ENCODE results near the gene IMMT. TPM values are rescaled to one million over a fixed set of nuclear protein-coding genes. Genes with fewer than 3 reads are reported as not detected.

Gene IMMT
- total RNA-seq, 1 experiment from 2014 or later: 88.7 TPM

GRCh38 chr2:86241611-86242010 lies 46.3 kb upstream of the IMMT start:
- BruUV-seq (replicated peaks): no TSS peak
- DNase-seq: no peak
- peaks cover 13% of the 10 kb centered on the region for H3K4me1 Mint-ChIP-seq (ENCODE audit: low read depth, unreplicated experiment)
- no peaks in the 10 kb centered on the region for H3K9me3 Mint-ChIP-seq (ENCODE audit: low read depth, unreplicated experiment)
- CTCF ChIA-PET: no interaction called here
- TF ChIP-seq CTCF (IDR thresholded peaks at IDR 0.05; ENCODE audit: unreplicated experiment): no peak
- no peak overlapping the region for H3K27ac Mint-ChIP-seq (ENCODE audit: unreplicated experiment)
- H3K36me3 Mint-ChIP-seq (ENCODE audit: insufficient read depth, unreplicated experiment): no peaks in the 10 kb centered on the region
- intact Hi-C loops (cut with micrococcal nuclease; ENCODE audit: unreplicated experiment): no loop called here
- H3K4me3 Mint-ChIP-seq (ENCODE audit: low read depth, unreplicated experiment): no peak overlapping the region
- peaks cover 18% of the 10 kb centered on the region for H3K27me3 Mint-ChIP-seq (ENCODE audit: unreplicated experiment)

GRCh38 chr2:86240251-86240650 lies 45.0 kb upstream of the IMMT start:
- no TSS peak for BruUV-seq (replicated peaks)
- no peak for DNase-seq
- Mint-ChIP-seq H3K4me3 (ENCODE audit: low read depth, unreplicated experiment) (no peak overlapping the region), H3K9me3 (ENCODE audit: low read depth, unreplicated experiment) (no peaks in the 10 kb centered on the region), H3K4me1 (ENCODE audit: low read depth, unreplicated experiment) (peaks cover 13% of the 10 kb centered on the region), H3K27me3 (ENCODE audit: unreplicated experiment) (peaks cover 18% of the 10 kb centered on the region), H3K27ac (ENCODE audit: unreplicated experiment) (no peak overlapping the region), H3K36me3 (ENCODE audit: insufficient read depth, unreplicated experiment) (no peaks in the 10 kb centered on the region)
- CTCF ChIA-PET: no interaction called here
- TF ChIP-seq CTCF (IDR thresholded peaks at IDR 0.05; ENCODE audit: unreplicated experiment): no peak
- intact Hi-C loops (cut with micrococcal nuclease; ENCODE audit: unreplicated experiment): no loop called here

GRCh38 chr2:86239745-86240144 lies 44.5 kb upstream of the IMMT start:
- no peaks in the 10 kb centered on the region for H3K36me3 Mint-ChIP-seq (ENCODE audit: insufficient read depth, unreplicated experiment)
- peaks cover 18% of the 10 kb centered on the region for H3K27me3 Mint-ChIP-seq (ENCODE audit: unreplicated experiment)
- no peaks in the 10 kb centered on the region for H3K9me3 Mint-ChIP-seq (ENCODE audit: low read depth, unreplicated experiment)
- CTCF ChIA-PET: no interaction called here
- no peak for TF ChIP-seq CTCF (IDR thresholded peaks at IDR 0.05; ENCODE audit: unreplicated experiment)
- DNase-seq: no peak
- intact Hi-C loops (cut with micrococcal nuclease; ENCODE audit: unreplicated experiment): no loop called here
- no peak overlapping the region for H3K4me3 Mint-ChIP-seq (ENCODE audit: low read depth, unreplicated experiment)
- peaks cover 11% of the 10 kb centered on the region for H3K4me1 Mint-ChIP-seq (ENCODE audit: low read depth, unreplicated experiment)
- no peak overlapping the region for H3K27ac Mint-ChIP-seq (ENCODE audit: unreplicated experiment)
- no TSS peak for BruUV-seq (replicated peaks)

GRCh38 chr2:86239326-86239725 lies 44.1 kb upstream of the IMMT start:
- TF ChIP-seq CTCF (IDR thresholded peaks at IDR 0.05; ENCODE audit: unreplicated experiment): no peak
- Mint-ChIP-seq H3K36me3 (ENCODE audit: insufficient read depth, unreplicated experiment) (no peaks in the 10 kb centered on the region), H3K4me3 (ENCODE audit: low read depth, unreplicated experiment) (no peak overlapping the region), H3K4me1 (ENCODE audit: low read depth, unreplicated experiment) (peaks cover 7% of the 10 kb centered on the region), H3K27ac (ENCODE audit: unreplicated experiment) (no peak overlapping the region), H3K27me3 (ENCODE audit: unreplicated experiment) (peaks cover 21% of the 10 kb centered on the region), H3K9me3 (ENCODE audit: low read depth, unreplicated experiment) (no peaks in the 10 kb centered on the region)
- no TSS peak for BruUV-seq (replicated peaks)
- intact Hi-C loops (cut with micrococcal nuclease; ENCODE audit: unreplicated experiment): no loop called here
- CTCF ChIA-PET: no interaction called here
- no peak for DNase-seq

- H3K4me1 Mint-ChIP-seq (ENCODE audit: low read depth, unreplicated experiment): peaks cover 5% of the 10 kb centered on the region
- no peaks in the 10 kb centered on the region for H3K9me3 Mint-ChIP-seq (ENCODE audit: low read depth, unreplicated experiment)
- peaks cover 30% of the 10 kb centered on the region for H3K27me3 Mint-ChIP-seq (ENCODE audit: unreplicated experiment)
- no peak for TF ChIP-seq CTCF (IDR thresholded peaks at IDR 0.05; ENCODE audit: unreplicated experiment)
- H3K4me3 Mint-ChIP-seq (ENCODE audit: low read depth, unreplicated experiment): no peak overlapping the region
- no TSS peak for BruUV-seq (replicated peaks)
- H3K27ac Mint-ChIP-seq (ENCODE audit: unreplicated experiment): no peak overlapping the region
- peaks cover 4% of the 10 kb centered on the region for H3K36me3 Mint-ChIP-seq (ENCODE audit: insufficient read depth, unreplicated experiment)
- DNase-seq: no peak
- CTCF ChIA-PET: no interaction called here
- intact Hi-C loops (cut with micrococcal nuclease; ENCODE audit: unreplicated experiment): no loop called here
Observed at GRCh38 chr2:86238354-86238753, 43.1 kb upstream of the IMMT start.

Measured in Calu3 (cell line).